Activated CD4-positive, alpha-beta T cell treated with anti-CD3 and anti-CD28 coated beads, Interleukin-2, amount 50 U/mL, for 48 hours (primary cell): ENCODE data around the gene STMN1.
"Not testable (repeated sequence)": the region's sequence is repeated elsewhere in the genome, so short reads cannot be mapped to it uniquely, and the experiment has no call there.

Experiments
- DNase-seq, 2 experiments: peaks; one replicate each; pipeline ENCODE4 v3.0.0-alpha.2; 2020

Gene STMN1

DNA sequence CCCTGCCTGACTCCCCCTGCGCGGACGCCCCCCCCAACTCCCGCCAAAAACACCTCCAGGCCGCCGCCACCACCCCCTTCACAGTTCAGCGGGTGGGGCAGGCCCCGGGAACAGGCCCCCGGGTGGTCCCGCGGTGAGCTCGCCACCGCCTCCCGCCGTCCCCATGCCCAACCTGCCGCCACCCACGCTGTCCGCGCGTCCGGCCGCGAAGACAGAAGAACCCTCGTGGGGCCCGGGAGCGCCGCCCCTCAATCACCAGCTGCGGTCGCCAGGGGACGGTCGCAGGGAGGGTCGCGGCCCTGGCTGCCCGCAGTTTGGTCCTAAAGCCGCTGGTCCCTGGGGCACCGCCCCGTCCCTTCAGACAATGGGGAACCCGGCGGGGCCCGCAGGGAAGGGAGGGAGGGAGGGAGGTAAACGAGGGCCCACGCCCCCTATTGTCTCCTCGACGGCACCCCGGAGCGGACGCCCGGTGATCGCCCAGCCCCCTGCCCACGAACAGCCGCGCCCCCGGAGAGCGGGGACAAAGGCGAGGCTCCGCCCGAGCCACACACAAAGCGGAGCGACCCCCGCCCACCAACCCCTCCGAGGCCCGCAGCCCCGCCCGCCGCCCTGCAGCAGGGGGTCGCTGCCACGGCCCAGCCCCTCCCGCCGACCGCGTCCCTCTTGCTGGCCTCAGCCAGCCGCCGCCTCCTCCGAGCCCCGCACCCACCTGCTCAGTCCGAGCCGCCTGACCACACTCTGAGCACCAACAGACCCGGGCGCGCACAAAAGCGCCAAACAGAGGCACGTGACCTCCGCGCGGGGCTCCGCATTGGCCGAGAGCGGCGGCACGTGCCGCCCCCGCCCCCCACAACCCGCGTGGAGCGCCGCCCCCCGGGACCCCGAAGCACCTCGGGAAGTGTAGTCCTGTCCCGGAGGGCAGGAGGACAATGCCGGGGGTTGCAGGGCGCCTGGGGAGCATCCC lies at the start of gene STMN1:
Gene STMN1, minus strand, starts transcription at position 740 of the 964 bp plus-strand sequence. CDS start 1,743 bp downstream, outside the sequence.
- peak; percentile 92 to 94 for DNase-seq

DNA sequence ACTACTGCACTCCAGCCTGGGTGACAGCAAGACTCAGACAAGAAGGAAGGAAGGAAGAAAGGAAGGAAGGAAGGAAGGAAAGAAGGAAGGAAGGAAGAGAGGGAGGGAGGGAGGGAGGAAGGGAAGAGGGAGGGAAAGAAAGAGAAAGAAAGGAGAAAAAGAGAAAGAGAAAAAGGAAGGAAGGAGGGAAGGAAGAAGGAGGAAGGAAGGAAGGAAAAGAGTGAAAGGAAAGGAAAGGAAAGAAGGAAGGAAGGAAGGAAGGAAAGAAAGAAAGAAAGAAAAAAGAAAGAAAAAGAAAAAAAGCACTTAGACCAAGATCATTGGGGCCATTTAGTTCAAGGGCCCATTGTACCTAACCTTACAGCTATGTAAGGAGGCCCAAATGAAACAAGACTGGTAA lies 49.3 kb upstream of the STMN1 start:
- DNase-seq = no peak

- DNase-seq = no peak
Observed at GRCh38 chr1:25954282-25954938, 48.2 kb upstream of the STMN1 start.

GRCh38 chr1:25952841-25953401 lies 46.7 kb upstream of the STMN1 start:
- no peak for DNase-seq

DNA sequence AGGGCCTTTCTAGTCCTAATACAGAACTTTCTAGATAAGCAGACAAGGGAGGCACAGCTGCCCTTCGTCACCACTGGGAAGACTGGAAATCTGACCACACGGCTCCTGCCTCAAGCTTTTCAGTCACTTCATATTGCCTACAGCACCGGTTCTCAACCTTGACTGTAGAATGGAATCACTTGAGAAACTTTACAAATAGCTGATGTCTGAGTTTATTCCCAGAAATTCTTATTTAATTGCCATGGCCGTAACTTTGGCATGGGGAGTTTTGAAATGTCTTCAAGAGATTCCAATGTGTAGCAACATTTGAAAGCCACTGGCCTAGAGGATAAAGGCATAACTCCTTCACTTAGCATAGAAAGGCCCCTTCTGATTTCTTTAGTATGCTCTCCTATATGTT lies 42.4 kb upstream of the STMN1 start:
- no peak for DNase-seq

DNA sequence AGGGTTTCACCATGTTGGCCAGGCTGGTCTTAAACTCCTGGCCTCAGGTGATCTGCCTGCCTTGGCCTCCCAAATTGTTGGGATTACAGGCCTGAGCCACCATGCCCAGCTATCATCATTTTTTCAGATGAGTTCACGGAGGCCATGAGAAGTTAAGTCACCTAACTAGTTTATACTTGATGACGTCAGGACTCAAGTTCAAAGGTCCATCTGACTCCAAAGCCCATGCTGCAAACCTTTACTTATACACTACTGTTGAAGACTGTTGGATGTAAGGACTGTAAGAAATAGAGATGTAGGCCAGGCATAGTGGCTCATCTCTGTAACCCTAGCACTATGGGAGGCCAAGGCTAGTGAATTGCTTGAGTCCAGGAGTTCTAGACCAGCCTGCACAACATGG lies 40.8 kb upstream of the STMN1 start:
- DNase-seq = no peak

DNA sequence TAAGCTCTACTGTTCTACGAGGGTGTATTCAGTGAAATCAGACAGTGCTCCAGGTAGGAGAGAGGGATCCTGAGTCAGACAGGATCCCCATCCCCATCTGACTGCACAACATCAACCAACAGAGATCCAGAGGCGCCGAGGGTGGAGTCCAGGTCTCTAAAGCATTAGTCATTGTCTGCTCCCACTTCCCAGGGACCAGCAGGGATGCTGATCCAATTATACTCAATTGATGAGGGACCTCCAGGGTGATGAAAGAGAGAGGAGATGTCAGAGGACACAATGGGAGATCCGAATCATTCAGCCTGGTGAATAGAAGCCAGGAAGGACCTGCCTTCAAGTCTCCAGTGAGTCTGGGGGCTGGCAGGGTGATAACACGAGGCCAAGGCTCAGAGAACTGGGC lies 39.5 kb upstream of the STMN1 start:
- DNase-seq = no peak

DNA sequence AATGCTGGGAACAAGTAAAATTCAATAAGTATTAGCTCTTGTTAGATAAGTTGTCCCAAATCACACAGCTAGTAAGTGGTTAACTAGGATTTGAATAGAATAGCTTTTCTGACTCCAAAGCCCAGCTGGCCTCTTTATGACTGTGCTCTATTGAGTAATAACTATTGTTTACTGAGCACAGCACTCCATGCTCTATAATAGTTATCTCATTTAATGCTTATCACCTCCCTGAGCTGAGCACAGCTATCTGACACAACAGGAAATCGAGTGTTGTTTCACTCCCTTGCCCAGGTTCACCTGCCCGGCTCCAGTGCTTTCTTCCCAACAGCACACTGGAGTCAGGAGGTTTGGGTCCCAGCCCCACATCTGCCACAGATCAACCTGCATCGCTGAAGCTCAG lies 38.8 kb upstream of the STMN1 start:
- no peak for DNase-seq

DNA sequence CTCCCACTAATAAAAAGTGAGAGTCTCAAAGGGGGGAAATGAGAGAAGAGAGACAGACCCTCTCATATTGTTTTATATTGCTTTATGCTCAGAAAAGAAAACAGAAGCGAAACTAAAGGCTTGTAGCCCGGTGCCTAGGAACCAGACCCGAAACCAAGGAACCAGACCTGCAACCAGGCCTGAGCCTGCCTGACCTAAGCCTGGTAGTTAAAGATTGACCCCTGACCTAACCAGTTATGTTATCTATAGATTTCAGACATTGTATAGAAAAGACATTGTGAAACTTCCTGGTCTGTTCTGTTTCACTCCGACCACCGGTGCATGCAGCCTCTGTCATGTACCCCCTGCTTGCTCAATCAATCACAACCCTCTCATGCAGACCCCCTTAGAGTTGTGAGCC lies 37.3 kb upstream of the STMN1 start:
- not testable (repeated sequence) for DNase-seq

- DNase-seq = no peak
Observed at GRCh38 chr1:25936947-25937346, 30.7 kb upstream of the STMN1 start.

DNA sequence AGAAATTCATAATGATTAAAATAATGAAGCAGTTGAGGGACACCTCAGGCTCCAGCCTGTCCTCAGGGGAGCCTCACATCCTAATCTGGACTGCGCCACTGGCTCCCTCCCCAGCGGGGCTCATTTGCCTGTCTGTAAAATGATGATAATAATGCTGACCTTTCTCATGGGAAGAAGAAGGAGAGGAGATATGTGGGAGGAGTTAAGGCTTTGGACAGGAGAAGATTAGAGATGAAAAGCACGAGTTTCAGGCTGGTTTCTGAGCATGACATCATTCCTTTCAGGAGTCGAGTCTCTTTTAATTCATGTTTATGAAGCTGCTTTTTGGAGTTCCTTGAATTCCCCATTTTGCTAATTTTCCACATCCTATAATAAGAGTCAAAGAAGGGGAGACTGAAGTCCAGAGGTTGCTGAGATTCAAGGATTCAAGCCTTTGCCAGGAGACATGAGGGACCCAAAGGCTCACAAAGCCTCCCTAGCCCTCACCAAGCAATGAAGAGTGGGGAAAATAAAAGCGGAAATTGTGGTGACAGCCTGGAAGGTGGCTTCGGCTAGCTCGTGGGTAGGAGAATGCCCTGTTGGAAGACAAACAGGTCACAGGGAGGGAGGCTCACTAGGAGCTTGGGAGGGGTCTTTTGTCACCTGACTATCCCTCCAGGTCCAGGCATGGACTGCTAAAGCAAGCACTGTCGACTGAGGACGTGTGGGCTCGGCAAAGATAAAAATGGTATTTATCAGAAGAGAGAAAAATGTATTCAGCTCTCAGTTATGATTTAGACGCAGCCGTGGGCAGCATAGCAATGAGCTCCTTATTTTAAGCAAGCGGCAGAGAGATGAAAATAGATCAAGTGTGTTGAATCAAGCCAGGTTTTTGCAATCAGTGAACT lies 27.5 kb upstream of the STMN1 start:
- DNase-seq = no peak

DNA sequence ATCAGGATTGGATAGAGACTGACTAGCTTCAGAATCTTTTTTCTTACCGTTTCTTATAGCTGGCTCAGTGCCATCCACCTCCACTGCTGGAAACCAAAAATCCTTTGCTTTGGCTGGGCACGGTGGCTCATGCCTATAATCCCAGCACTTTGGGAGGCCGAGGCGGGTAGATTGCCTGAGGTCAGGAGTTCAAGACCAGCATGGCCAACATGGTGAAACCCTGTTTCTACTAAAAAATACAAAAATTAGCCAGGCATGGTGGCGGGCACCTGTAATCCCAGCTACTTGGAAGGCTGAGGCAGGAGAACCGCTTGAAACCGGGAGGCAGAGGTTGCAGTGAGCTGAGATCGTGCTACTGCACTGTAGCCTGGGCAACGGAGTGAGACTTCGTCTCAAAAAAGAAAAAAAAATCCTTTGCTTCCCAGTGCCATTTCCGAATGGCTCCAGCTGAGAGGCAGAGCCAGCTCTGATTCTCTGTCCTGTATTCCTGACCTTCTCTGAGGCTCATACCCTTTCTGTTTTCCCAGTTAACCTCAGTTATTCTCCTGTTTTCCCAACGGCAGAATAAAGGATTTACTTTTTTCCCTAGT lies 26.7 kb upstream of the STMN1 start:
- DNase-seq = not testable (repeated sequence)

DNA sequence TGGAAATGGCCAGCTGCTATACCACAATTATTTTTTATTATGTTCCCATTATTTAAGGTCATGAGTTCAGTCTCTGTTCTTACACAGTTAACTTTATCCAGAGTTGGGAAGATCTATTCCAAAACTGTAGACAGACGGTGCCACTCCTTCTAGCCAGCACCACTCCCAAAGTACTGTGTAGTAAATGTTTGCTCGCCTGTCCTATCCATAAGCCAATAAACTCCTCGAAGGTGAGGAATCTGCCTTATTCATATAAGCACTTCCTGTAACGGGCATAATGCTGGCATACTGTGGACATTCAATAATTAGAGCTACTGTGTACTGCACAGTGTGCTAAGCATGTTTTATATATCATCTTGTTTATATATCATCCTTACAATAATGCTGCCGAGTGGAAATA lies 26.1 kb upstream of the STMN1 start:
- no peak for DNase-seq

- no peak for DNase-seq
Observed at GRCh38 chr1:25929016-25929415, 22.8 kb upstream of the STMN1 start.

DNA sequence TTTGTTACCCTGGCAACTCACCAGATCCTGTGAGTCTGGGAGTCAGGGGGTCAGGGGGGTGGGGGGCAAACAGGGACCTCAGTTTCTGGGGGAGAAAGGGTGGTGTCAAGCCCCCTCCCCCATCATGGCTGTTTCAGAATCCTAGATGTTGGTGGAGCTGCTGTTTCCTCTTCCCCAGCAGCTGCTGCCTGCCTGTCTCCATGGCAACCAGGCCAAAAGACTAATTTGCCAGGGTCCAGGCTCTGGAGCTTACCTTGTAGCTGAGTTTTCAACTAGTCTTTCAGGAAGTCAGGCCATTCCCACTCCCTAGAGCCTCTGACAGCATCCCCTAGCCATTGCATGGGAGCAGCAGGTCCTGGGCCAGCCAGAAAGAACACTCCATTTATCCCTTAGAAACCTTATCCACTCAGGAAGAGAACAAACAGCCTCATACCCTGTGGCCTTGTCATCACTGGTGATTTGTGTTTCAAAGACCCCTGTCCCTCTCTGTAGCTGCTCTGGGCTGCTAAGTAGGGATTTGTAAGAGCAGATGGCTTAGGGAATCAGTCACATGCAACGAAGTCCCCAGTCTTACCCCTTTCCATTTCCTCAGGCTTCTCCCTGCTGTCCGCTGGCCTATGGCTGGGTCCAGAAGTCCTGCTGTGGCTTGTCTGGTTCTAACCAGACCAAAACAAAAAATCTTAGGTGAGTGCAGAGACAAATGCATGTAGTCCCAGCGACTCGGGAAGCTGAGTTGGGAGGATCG lies 21.5 kb upstream of the STMN1 start:
- no peak for DNase-seq

DNA sequence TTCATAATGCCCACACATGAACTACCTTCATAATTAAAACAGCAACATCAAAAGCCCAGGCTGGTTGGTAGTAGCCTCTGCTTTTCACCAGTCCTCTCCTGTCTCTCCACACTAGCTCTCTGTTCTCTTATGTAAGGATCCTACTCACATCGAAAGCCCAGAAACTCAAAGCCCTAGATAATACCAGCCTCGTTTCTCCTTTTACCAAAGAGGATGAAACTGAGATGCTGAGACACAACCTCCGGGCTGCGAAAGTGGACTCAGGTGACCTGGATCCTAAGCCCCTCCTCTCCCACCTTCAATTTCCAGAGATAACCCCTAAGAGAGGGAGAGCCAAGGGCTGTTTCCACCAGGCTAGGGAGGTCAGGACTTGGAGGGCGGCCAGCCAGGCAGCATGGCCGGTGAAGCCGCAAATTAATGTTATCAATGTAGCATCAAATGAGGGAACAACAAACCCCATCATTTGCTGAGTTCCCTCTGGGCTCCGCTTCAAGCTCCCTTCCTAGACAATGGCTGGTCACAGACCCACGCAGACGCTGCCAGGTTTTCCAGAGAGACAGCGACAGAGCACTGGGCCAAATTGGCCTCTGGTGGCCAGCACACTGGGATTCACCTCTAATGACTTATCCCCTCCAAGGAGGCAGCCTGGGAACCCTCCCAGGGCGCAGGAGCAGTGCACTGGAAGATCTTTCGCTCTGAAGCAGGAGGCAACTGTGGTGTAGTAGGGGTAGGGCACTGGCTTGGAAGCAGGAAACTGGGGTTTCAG lies 20.7 kb upstream of the STMN1 start:
- no peak for DNase-seq

- DNase-seq = no peak
Observed at GRCh38 chr1:25924454-25924853, 18.2 kb upstream of the STMN1 start.

DNA sequence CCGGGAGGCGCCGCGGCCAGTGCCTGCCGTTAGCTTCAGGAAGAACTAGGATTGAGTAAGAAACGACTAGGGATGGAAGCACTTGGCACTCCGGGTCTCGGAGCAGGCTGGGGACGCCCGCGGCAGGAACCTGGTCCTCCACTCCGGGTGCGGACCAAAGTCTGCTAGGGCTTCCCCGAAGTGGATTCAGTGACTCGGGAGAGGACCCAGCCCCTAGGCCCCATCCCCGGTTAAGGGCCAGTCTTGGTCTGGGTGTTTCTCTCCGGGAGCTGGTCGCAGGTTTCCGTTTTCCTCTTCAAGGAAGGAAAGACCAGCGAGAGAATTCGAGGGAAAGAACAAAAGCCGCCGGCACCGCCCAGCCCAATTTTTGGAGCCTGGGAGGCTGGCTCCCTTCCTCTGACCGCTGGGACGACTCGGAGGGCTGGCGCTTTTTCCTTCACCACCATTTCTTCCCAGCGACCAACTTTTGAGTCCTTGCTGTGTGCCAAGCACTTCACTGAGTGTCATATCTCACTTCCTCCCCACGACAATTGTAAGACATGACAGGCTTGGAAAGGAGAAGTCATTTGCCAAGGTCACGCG lies 16.8 kb upstream of the STMN1 start:
- DNase-seq = peak; percentile 45 to 47

DNA sequence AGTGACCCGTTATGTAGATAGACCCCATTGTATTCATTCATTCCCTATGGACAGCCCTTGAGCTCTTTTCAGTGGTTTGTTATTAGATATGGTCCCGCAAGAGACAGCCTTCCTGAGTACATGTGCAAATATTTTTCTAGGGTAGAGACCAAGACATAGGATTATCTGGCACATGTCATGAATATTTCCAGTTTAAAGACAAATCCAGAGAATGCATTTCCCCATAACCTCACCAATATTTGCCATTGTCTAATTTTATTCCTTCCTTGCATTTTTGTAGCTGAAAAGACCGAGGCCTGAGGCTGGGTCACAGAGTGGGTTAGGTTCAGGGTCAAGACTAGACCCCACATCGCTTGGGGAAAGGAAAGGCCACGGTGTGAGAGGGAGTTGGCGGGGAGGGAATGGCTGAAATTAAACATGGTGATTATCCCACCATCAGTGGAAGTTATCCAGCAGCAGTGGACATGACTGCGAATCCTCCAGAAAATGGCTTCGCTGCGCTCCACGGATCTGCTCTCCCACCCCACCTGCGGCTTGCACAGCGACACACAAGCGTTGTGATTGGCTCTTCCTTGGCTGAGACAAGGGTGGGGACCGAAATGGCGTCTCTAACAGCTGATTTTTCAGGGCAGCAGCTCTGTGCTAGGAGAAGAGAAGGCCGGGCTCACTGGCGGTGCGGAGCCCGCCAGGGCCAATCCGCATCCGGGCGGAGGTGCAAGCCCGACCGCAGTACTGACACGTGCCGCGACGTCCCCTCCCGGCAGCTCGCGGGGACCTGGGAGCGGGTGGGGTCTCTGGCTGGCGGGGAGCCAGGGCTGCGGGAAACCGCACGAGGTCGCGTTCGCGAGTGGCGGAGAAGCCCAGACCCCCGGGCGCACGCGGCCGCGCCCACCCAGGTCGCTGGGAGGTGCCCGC lies 16.1 kb upstream of the STMN1 start:
- peak; percentile 50 to 57 for DNase-seq
